B cell (primary cell): ENCODE measurements around the gene SEC24C. TPM values are rescaled to one million over a fixed set of nuclear protein-coding genes. Genes with fewer than 3 reads are reported as not detected.

Source experiments
- ATAC-seq: fragments of 200-7000 bp; cut with Tn5 transposase; one replicate; pipeline ENCODE4 v1.10.0; 2021; ENCODE audit warnings: low read depth, mild to moderate bottlenecking, moderate number of reproducible peaks, moderate library complexity
- CTCF ChIA-PET: fragments of 350-600 bp; sonication (Branson Sonifier 250); formaldehyde crosslinking; loops from one replicate; lab custom pipeline; 2021; ENCODE audit warnings: antibody characterized with exemption, inconsistent platforms; lab: Charles Lee
- POLR2A ChIA-PET: fragments of 350-600 bp; sonication (Branson Sonifier 250); formaldehyde crosslinking; loops from one replicate; lab custom pipeline; 2021; ENCODE audit warnings: antibody characterized with exemption; lab: Charles Lee
- DNase-seq: peaks from one replicate; pipeline ENCODE4 v3.0.0; 2013
- H2AFZ ChIP-seq: 2 replicates; pipeline ENCODE4 v1.6.1; 2012; ENCODE audit warnings: mild to moderate bottlenecking, low read depth, low read length; ENCODE audit not compliant: insufficient read depth, poor library complexity, severe bottlenecking
- H3K27ac ChIP-seq, 2 donors: 1 replicate in 1 of 2; 2 replicates in 1 of 2; pipeline ENCODE4 v1.5.1; 2012 to 2013; ENCODE audit warnings: low read length in 2 of 2, mild to moderate bottlenecking in 2 of 2, moderate library complexity in 1 of 2
- H3K27me3 ChIP-seq, 4 experiments: fragments of 200-600 bp in 1 of 4; sonication (generic) in 1 of 4; replicated peaks in 1 of 4; 1 replicate in 2 of 4; 2 replicates in 2 of 4; pipeline versions ENCODE4 v1.6.1 to v1.7.0; 2013 to 2016; ENCODE audit warnings: low read length in 3 of 4, mild to moderate bottlenecking in 2 of 4, mixed read lengths in 1 of 4, moderate library complexity in 1 of 4; ENCODE audit not compliant: insufficient read depth in 4 of 4, control insufficient read depth in 3 of 4; ENCODE audit errors: control extremely low read depth in 1 of 4
- H3K36me3 ChIP-seq, 2 experiments: replicated peaks in 1 of 2; 1 replicate in 1 of 2; 2 replicates in 1 of 2; pipeline versions ENCODE4 v1.6.1 to v1.7.1; 2013; ENCODE audit warnings: low read length in 1 of 2; ENCODE audit not compliant: insufficient read depth in 2 of 2, control insufficient read depth in 1 of 2; ENCODE audit errors: control extremely low read depth in 1 of 2, extremely low read depth in 1 of 2
- H3K4me1 ChIP-seq, 2 donors: fragments of 200-600 bp in 1 of 2; sonication (generic) in 1 of 2; 1 replicate in 1 of 2; 2 replicates in 1 of 2; pipeline versions ENCODE4 v1.5.1 to v1.6.1; 2013 to 2017; ENCODE audit warnings: low read length in 2 of 2; ENCODE audit not compliant: control insufficient read depth in 2 of 2, insufficient read depth in 2 of 2
- H3K4me2 ChIP-seq: replicated peaks from 2 replicates; pipeline ENCODE3; 2012; ENCODE audit warnings: mild to moderate bottlenecking, low read depth, low read length; ENCODE audit not compliant: poor library complexity, severe bottlenecking
- H3K4me3 ChIP-seq, 5 experiments: fragments of 200-600 bp in 1 of 5; sonication (generic) in 1 of 5; 1 replicate in 3 of 5; 2 replicates in 2 of 5; pipeline versions ENCODE4 v1.5.1 to v1.7.0; 2011 to 2016; ENCODE audit warnings: low read length in 4 of 5, mild to moderate bottlenecking in 4 of 5, low read depth in 2 of 5, control low read depth in 1 of 5, moderate library complexity in 1 of 5; ENCODE audit not compliant: insufficient read depth in 1 of 5; ENCODE audit errors: control extremely low read depth in 1 of 5, extremely low read depth in 1 of 5
- H3K79me2 ChIP-seq: fragments of 200-600 bp; sonication (generic); one replicate; pipeline ENCODE4 v1.6.0; 2016; ENCODE audit warnings: low read length; ENCODE audit not compliant: control insufficient read depth, insufficient read depth
- H3K9ac ChIP-seq: fragments of 200-600 bp; sonication (generic); 2 replicates; pipeline ENCODE4 v1.6.1; 2017; ENCODE audit warnings: mild to moderate bottlenecking, low read length, moderate library complexity
- H3K9me3 ChIP-seq, 3 donors: one replicate each; pipeline versions ENCODE4 v1.6.1 to v1.7.1; 2013; ENCODE audit warnings: low read length in 2 of 3; ENCODE audit not compliant: control insufficient read depth in 2 of 3, insufficient read depth in 1 of 3; ENCODE audit errors: control extremely low read depth in 1 of 3
- H4K20me1 ChIP-seq: 2 replicates; pipeline ENCODE4 v1.6.0; 2012; ENCODE audit warnings: mild to moderate bottlenecking, low read length; ENCODE audit not compliant: insufficient read depth, control insufficient read depth, poor library complexity, severe bottlenecking
- H3K27ac Mint-ChIP-seq: one replicate; pipeline ENCODE4 v1.8.0; 2021; ENCODE audit warnings: mixed read lengths
- H3K27me3 Mint-ChIP-seq: one replicate; pipeline ENCODE4 v1.8.0; 2021; ENCODE audit warnings: mixed read lengths
- H3K4me1 Mint-ChIP-seq: one replicate; pipeline ENCODE4 v1.8.0; 2021; ENCODE audit warnings: mixed read lengths
- H3K4me3 Mint-ChIP-seq: one replicate; pipeline ENCODE4 v1.8.0; 2021; ENCODE audit warnings: mixed read lengths
- H3K9me3 Mint-ChIP-seq: one replicate; pipeline ENCODE4 v1.8.0; 2022; ENCODE audit warnings: mixed read lengths; ENCODE audit not compliant: insufficient read depth
- CTCF ChIP-seq: fragments of 200-600 bp; IDR thresholded peaks from one replicate; pipeline ENCODE4 v1.8.0; 2022; ENCODE audit warnings: antibody characterized with exemption, mild to moderate bottlenecking
- EZH2 ChIP-seq: IDR thresholded peaks from 2 replicates; pipeline ENCODE4 v1.6.1; 2012; ENCODE audit warnings: borderline replicate concordance, low read depth, mild to moderate bottlenecking, moderate library complexity, low read length; ENCODE audit not compliant: insufficient read depth, poor library complexity, severe bottlenecking
- WGBS: methylation state at CpG from one replicate; pipeline ENCODE4 v1.1.5; 2013; ENCODE audit warnings: missing lambda C conversion rate; ENCODE audit not compliant: insufficient coverage; 5-methylcytosine and 5-hydroxymethylcytosine counted together
- intact Hi-C: fragments of 100-400 bp; cut with micrococcal nuclease; formaldehyde crosslinking; loops from one replicate; pipeline ENCODE4 v1.10.0; 2022
- polyA plus RNA-seq: library from polyadenylated mRNA; depleted of rRNA; stranded (reverse); fragments of >200 nt; gene quantifications from 2 replicates; pipeline ENCODE4 v1.2.3, GENCODE V29; 2012
- total RNA-seq, 2 donors: library from RNA; stranded (reverse); fragments of 120-200 nt in 1 of 2; gene quantifications; 1 replicate in 1 of 2; 2 replicates in 1 of 2; pipeline versions ENCODE4 v1.2.3 to v1.2.4, GENCODE V29; 2013 to 2022

The SEC24C gene
- total and polyA plus RNA-seq, 2 donors (not counting 1 experiment from before 2014, with no cell fraction given) = 60.2 to 78.7 TPM

GRCh38 chr10:73773152-73773879 is 29.1 kb downstream of the SEC24C start:
- Mint-ChIP-seq H3K27ac (peak overlapping the region; percentile 98), H3K27me3 (no peaks in the 10 kb centered on the region), H3K4me1 (peaks cover 61% of the 10 kb centered on the region), H3K4me3 (peak overlapping the region; percentile 97), H3K9me3 (no peaks in the 10 kb centered on the region)
- Histone ChIP-seq H3K4me1 (peaks cover 30 to 45% of the 10 kb centered on the region in 2 donors), H3K4me3 (peak overlapping the region; percentile 66 to 94 (median 89)), H3K36me3 (peaks cover 2 to 47% of the 10 kb centered on the region in 2 experiments), H3K4me2 (peak overlapping the region; percentile 84), H4K20me1 (no peaks in the 10 kb centered on the region), H3K27ac (peak overlapping the region; percentile 85 to 93), H2AFZ (peak overlapping the region; percentile 95), H3K9ac (peak overlapping the region; percentile 90), H3K9me3 (no peaks in the 10 kb centered on the region), H3K27me3 (no peaks in the 10 kb centered on the region), H3K79me2 (peaks cover 49% of the 10 kb centered on the region)
- intact Hi-C loops = loop anchor here (2.0 to 5.0 kb wide), 3 partner anchors 105 to 224 kb away; partner anchors contain the start of gene VCL
- TF ChIP-seq CTCF = no peak
- no peak for TF ChIP-seq EZH2
- no peak for ATAC-seq
- CTCF ChIA-PET = interaction anchor here (1.2 to 3.3 kb wide), 10 partner anchors 10 to 167 kb away, joined by 3 to 35 read pairs (median 4); partner anchors contain the start of genes CHCHD1 and ZSWIM8
- no peak for DNase-seq
- WGBS = 10% methylated on average over 28 of the region's 29 CpGs
- POLR2A ChIA-PET = interaction anchor here (1.0 to 2.7 kb wide), 9 partner anchors 8 to 106 kb away, joined by 3 to 24 read pairs (median 6); partner anchors contain the start of genes CHCHD1, SEC24C and ZSWIM8

DNA sequence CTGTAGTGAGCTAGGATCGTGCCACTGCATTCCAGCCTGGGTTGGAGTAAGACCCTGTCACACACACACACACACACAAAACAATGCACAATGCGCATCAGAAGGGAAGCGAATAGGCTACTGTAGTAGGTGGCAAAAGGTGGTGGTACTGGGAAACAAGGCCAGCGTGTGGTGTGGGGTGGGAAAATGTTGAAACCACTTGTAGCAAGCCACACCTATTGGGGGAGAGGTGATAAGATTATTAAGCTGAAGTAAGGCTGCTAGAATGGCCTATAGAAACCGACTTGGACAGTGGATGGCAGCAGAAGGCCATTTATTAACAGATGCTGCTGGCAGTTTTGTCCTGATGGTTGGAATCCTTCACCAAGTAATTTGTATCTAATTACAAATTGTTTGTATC is 30.5 kb downstream of the SEC24C start:
- Mint-ChIP-seq H3K9me3 (no peaks in the 10 kb centered on the region), H3K27me3 (no peaks in the 10 kb centered on the region), H3K4me1 (peaks cover 51% of the 10 kb centered on the region), H3K27ac (peak overlapping the region; percentile 29), H3K4me3 (peak overlapping the region; percentile 97)
- ChIA-PET POLR2A (no interaction called here), CTCF (interaction anchor here (1.0 to 3.2 kb wide), 4 partner anchors 60 to 166 kb away, joined by 3 to 10 read pairs (median 6); no protein-coding TSS in a partner anchor)
- H3K36me3 ChIP-seq = peaks cover 2 to 39% of the 10 kb centered on the region in 2 experiments
- H3K27ac ChIP-seq = peak overlapping the region in 1 of 2 donors; percentile 25
- H2AFZ ChIP-seq = no peak overlapping the region
- H4K20me1 ChIP-seq = no peaks in the 10 kb centered on the region
- no peak for TF ChIP-seq EZH2
- no peak for TF ChIP-seq CTCF
- no peaks in the 10 kb centered on the region for H3K27me3 ChIP-seq
- H3K4me2 ChIP-seq = peak overlapping the region; percentile 84
- DNase-seq = no peak
- no peak for ATAC-seq
- whole genome bisulfite sequencing = 50% methylated on average over 1 of the region's 5 CpGs
- peak overlapping the region; percentile 23 for H3K9ac ChIP-seq
- intact Hi-C loops = loop anchor here (5.0 kb wide), 2 partner anchors 168 to 223 kb away; partner anchors contain the start of gene VCL
- peak overlapping the region in 1 of 5 experiments; percentile 89 for H3K4me3 ChIP-seq
- H3K4me1 ChIP-seq = peaks cover 25 to 32% of the 10 kb centered on the region in 2 donors
- no peaks in the 10 kb centered on the region for H3K9me3 ChIP-seq
- peaks cover 56% of the 10 kb centered on the region for H3K79me2 ChIP-seq
